ENCODE data around the gene KRT75.

KRT75 gene

GRCh38 chr12:52439420-52439819, 5.2 kb upstream of the KRT75 start:
- DNase-seq, result no peak

- DNase-seq, result no peak
Measured at GRCh38 chr12:52438305-52439301, 4.4 kb upstream of the KRT75 start.

GRCh38 chr12:52437508-52437907, 3.3 kb upstream of the KRT75 start:
- DNase-seq, result no peak

- no peak for DNase-seq
Measured at GRCh38 chr12:52436828-52437474, 2.8 kb upstream of the KRT75 start.

- no peak for DNase-seq
Measured at GRCh38 chr12:52436000-52436827, 2.0 kb upstream of the KRT75 start.

GRCh38 chr12:52435659-52435999, 1.5 kb upstream of the KRT75 start:
- DNase-seq, result no peak

GRCh38 chr12:52434760-52435530, 774 bp upstream of the KRT75 start:
- no peak for DNase-seq

GRCh38 chr12:52433501-52434080, 580 bp downstream of the KRT75 start:
- DNase-seq, result no peak

GRCh38 chr12:52432559-52433207, 1.5 kb downstream of the KRT75 start:
- no peak for DNase-seq

- no peak for DNase-seq
Measured at GRCh38 chr12:52428121-52428520, 6.0 kb downstream of the KRT75 start.

- DNase-seq, result no peak
Measured at GRCh38 chr12:52427083-52427482, 7.1 kb downstream of the KRT75 start.

GRCh38 chr12:52426034-52426433, 8.1 kb downstream of the KRT75 start:
- DNase-seq, result no peak

GRCh38 chr12:52425466-52425865, 8.7 kb downstream of the KRT75 start:
- DNase-seq, result no peak

- no peak for DNase-seq
Measured at GRCh38 chr12:52423661-52424500, 10.3 kb downstream of the KRT75 start.

- DNase-seq, result no peak
Measured at GRCh38 chr12:52423035-52423434, 11.1 kb downstream of the KRT75 start.

GRCh38 chr12:52419656-52420055, 14.5 kb downstream of the KRT75 start:
- no peak for DNase-seq

GRCh38 chr12:52418576-52419110, 15.5 kb downstream of the KRT75 start:
- no peak for DNase-seq

GRCh38 chr12:52417740-52418139, 16.4 kb downstream of the KRT75 start:
- DNase-seq, result no peak

- no peak for DNase-seq
Measured at GRCh38 chr12:52416795-52417194, 17.4 kb downstream of the KRT75 start.
